T-helper 2 cell (primary cell): Measurements from ENCODE around the gene MAML2.
A peak's percentile ranks its signal among the peaks of the same experiment; 100 is the strongest.

Experiments used
- DNase-seq, 5 experiments: peaks; one replicate each; pipeline versions ENCODE4 v3.0.0 to v3.0.0-alpha.2; 2012 to 2022

The MAML2 gene

GRCh38 chr11:96061069-96061468, 281.9 kb downstream of the MAML2 start:
- no peak for DNase-seq

GRCh38 chr11:96057502-96057901, 285.5 kb downstream of the MAML2 start:
- no peak for DNase-seq

- DNase-seq, result no peak
These were observed 286.4 kb downstream of the MAML2 start for GRCh38 chr11:96056576-96056975.

- no peak for DNase-seq
These were observed 287.1 kb downstream of the MAML2 start for GRCh38 chr11:96055706-96056387.

GRCh38 chr11:96054870-96055705, 287.9 kb downstream of the MAML2 start:
- DNase-seq, result peak in 1 of 5 experiments; percentile 38

GRCh38 chr11:96052921-96053651, 289.9 kb downstream of the MAML2 start:
- no peak for DNase-seq

GRCh38 chr11:96051820-96052219, 291.2 kb downstream of the MAML2 start:
- peak in 1 of 5 experiments; percentile 30 for DNase-seq

GRCh38 chr11:96050435-96051182, 292.4 kb downstream of the MAML2 start:
- no peak for DNase-seq

GRCh38 chr11:96049426-96049825, 293.6 kb downstream of the MAML2 start:
- DNase-seq, result no peak

- DNase-seq, result no peak
These were observed 297.2 kb downstream of the MAML2 start for GRCh38 chr11:96045622-96046456.

GRCh38 chr11:96044747-96045146, 298.2 kb downstream of the MAML2 start:
- no peak for DNase-seq

- DNase-seq, result no peak
These were observed 298.7 kb downstream of the MAML2 start for GRCh38 chr11:96044311-96044710.

- no peak for DNase-seq
These were observed 299.7 kb downstream of the MAML2 start for GRCh38 chr11:96043291-96043690.

- DNase-seq, result no peak
These were observed 304.9 kb downstream of the MAML2 start for GRCh38 chr11:96038046-96038445.

GRCh38 chr11:96037405-96037949, 305.5 kb downstream of the MAML2 start:
- no peak for DNase-seq

- no peak for DNase-seq
These were observed 306.1 kb downstream of the MAML2 start for GRCh38 chr11:96036863-96037262.

GRCh38 chr11:96035740-96036078, 307.3 kb downstream of the MAML2 start:
- DNase-seq, result no peak

GRCh38 chr11:96035031-96035739, 307.8 kb downstream of the MAML2 start:
- DNase-seq, result no peak

GRCh38 chr11:96033599-96033998, 309.4 kb downstream of the MAML2 start:
- DNase-seq, result no peak

GRCh38 chr11:96033095-96033494, 309.9 kb downstream of the MAML2 start:
- no peak for DNase-seq

- no peak for DNase-seq
These were observed 314.2 kb downstream of the MAML2 start for GRCh38 chr11:96028746-96029145.
